GM18951 (cell line): ENCODE results near the gene RAB31.

Experiments used
- POLR2A ChIP-seq: IDR thresholded peaks from 4 replicates; pipeline ENCODE4 v1.6.1; 2011; ENCODE audit warnings: mild to moderate bottlenecking; ENCODE audit not compliant: insufficient read length, insufficient read depth; ENCODE audit errors: extremely low read depth
- in situ Hi-C: fragments of 300-500 bp; cut with MboI; formaldehyde crosslinking; loops from one replicate; pipeline ENCODE4 v1.12.0; 2022; ENCODE audit warnings: low sequenced_read_pairs, mixed read lengths, inconsistent platforms; ENCODE audit not compliant: unreplicated experiment

Gene RAB31

GRCh38 chr18:9775178-9775577 lies 67.1 kb downstream of the RAB31 start:
- no peak for TF ChIP-seq POLR2A
- in situ Hi-C loops: no loop called here

- TF ChIP-seq POLR2A: no peak
- in situ Hi-C loops: no loop called here
These were observed 71.5 kb downstream of the RAB31 start for GRCh38 chr18:9779630-9780029.

GRCh38 chr18:9782073-9782857 lies 74.2 kb downstream of the RAB31 start:
- in situ Hi-C loops: no loop called here
- no peak for TF ChIP-seq POLR2A

GRCh38 chr18:9786631-9787030 lies 78.5 kb downstream of the RAB31 start:
- in situ Hi-C loops: no loop called here
- no peak for TF ChIP-seq POLR2A

GRCh38 chr18:9787036-9787435 lies 78.9 kb downstream of the RAB31 start:
- in situ Hi-C loops: no loop called here

GRCh38 chr18:9787712-9788111 lies 79.6 kb downstream of the RAB31 start:
- TF ChIP-seq POLR2A: no peak
- in situ Hi-C loops: no loop called here

More at GRCh38 chr18:9787036-9787435, 78.9 kb downstream of the RAB31 start:
- no peak for TF ChIP-seq POLR2A

GRCh38 chr18:9788140-9788539 lies 80.0 kb downstream of the RAB31 start:
- TF ChIP-seq POLR2A: no peak
- in situ Hi-C loops: no loop called here

GRCh38 chr18:9788860-9789259 lies 80.8 kb downstream of the RAB31 start:
- in situ Hi-C loops: no loop called here
- TF ChIP-seq POLR2A: no peak

- in situ Hi-C loops: no loop called here
- TF ChIP-seq POLR2A: no peak
These were observed 82.2 kb downstream of the RAB31 start for GRCh38 chr18:9790261-9790660.

- in situ Hi-C loops: no loop called here
- no peak for TF ChIP-seq POLR2A
These were observed 83.9 kb downstream of the RAB31 start for GRCh38 chr18:9791991-9792390.

- in situ Hi-C loops: no loop called here
- TF ChIP-seq POLR2A: no peak
These were observed 84.6 kb downstream of the RAB31 start for GRCh38 chr18:9792565-9793245.

- TF ChIP-seq POLR2A: no peak
These were observed 87.9 kb downstream of the RAB31 start for GRCh38 chr18:9796011-9796410.

GRCh38 chr18:9796935-9797549 lies 88.9 kb downstream of the RAB31 start:
- no peak for TF ChIP-seq POLR2A
- in situ Hi-C loops: no loop called here

More at GRCh38 chr18:9796011-9796410, 87.9 kb downstream of the RAB31 start:
- in situ Hi-C loops: no loop called here
